GM19240 (cell line): ENCODE measurements around the gene CHIT1.
A peak's percentile ranks its signal among the peaks of the same experiment; 100 is the strongest.

Source experiments
- DNase-seq: peaks from one replicate; pipeline ENCODE4 v3.0.0; 2011; ENCODE audit warnings: low spot score; ENCODE audit not compliant: insufficient read length

The CHIT1 gene

GRCh38 chr1:203217139-203217655 is 12.3 kb downstream of the CHIT1 start:
- no peak for DNase-seq

- peak; percentile 43 for DNase-seq
These were observed 13.0 kb downstream of the CHIT1 start for GRCh38 chr1:203216274-203217138.

GRCh38 chr1:203215573-203215972 is 13.9 kb downstream of the CHIT1 start:
- no peak for DNase-seq

- no peak for DNase-seq
These were observed 14.6 kb downstream of the CHIT1 start for GRCh38 chr1:203214871-203215270.

- no peak for DNase-seq
These were observed 16.3 kb downstream of the CHIT1 start for GRCh38 chr1:203213126-203213525.

- no peak for DNase-seq
These were observed 17.7 kb downstream of the CHIT1 start for GRCh38 chr1:203211812-203212211.

GRCh38 chr1:203210988-203211387 is 18.5 kb downstream of the CHIT1 start:
- no peak for DNase-seq

GRCh38 chr1:203210350-203210749 is 19.1 kb downstream of the CHIT1 start:
- DNase-seq: no peak

GRCh38 chr1:203208181-203208580 is 21.3 kb downstream of the CHIT1 start:
- DNase-seq: no peak

GRCh38 chr1:203207751-203208150 is 21.7 kb downstream of the CHIT1 start:
- DNase-seq: no peak

- DNase-seq: no peak
These were observed 23.3 kb downstream of the CHIT1 start for GRCh38 chr1:203206129-203206687.

GRCh38 chr1:203204756-203205155 is 24.7 kb downstream of the CHIT1 start:
- DNase-seq: no peak

GRCh38 chr1:203202431-203203245 is 26.8 kb downstream of the CHIT1 start:
- DNase-seq: no peak

- DNase-seq: no peak
These were observed 27.8 kb downstream of the CHIT1 start for GRCh38 chr1:203201516-203202205.

- no peak for DNase-seq
These were observed 28.6 kb downstream of the CHIT1 start for GRCh38 chr1:203200916-203201315.

GRCh38 chr1:203199816-203200571 is 29.5 kb downstream of the CHIT1 start:
- DNase-seq: no peak

GRCh38 chr1:203199481-203199815 is 30.0 kb downstream of the CHIT1 start:
- no peak for DNase-seq

GRCh38 chr1:203199002-203199401 is 30.5 kb downstream of the CHIT1 start:
- no peak for DNase-seq

- no peak for DNase-seq
These were observed 31.8 kb downstream of the CHIT1 start for GRCh38 chr1:203197625-203198024.

- no peak for DNase-seq
These were observed 33.1 kb downstream of the CHIT1 start for GRCh38 chr1:203196371-203196770.

GRCh38 chr1:203190949-203191348 is 38.5 kb downstream of the CHIT1 start:
- no peak for DNase-seq
